ENCODE results near the gene GRB10.

GRB10 gene

DNA sequence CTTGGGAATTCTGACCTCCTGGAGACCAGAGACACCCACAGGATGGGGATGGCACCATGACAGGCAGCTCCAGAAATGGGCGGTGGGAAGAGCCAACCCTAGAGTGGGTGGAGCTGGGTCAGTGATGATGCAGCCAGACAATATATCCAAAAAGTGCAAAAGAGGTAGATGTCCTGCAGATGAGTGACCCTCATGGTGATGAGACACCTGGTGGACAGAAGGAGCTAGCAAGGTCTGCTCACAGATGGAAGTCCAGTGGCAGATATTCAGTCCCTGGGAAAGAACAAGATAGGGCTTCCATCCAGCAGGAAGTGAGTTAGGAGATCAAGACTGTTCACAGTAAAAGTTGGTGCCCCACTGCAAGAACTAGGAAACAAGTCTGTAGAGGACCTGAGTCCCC lies 19.2 kb upstream of the GRB10 start:
- no peak for DNase-seq

DNA sequence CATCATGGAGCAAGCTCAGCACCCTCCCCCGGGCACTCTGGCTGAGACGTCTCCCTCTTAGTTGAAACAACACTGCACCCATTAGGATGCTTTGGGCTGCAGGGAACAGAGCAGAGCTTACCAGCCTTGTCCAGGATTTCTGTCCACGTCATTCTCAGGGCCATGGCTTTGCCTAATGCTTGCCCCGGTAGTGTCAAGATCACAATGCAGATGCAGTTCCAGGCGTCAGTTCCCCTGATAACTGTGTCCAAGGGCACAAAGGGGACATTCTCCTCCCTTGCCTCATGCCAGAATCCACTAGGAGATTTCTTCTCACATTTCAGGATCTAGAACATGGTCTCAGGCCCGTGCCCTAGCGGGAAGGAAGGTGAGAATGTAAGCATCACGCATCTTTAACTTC lies 17.2 kb upstream of the GRB10 start:
- no peak for DNase-seq

DNA sequence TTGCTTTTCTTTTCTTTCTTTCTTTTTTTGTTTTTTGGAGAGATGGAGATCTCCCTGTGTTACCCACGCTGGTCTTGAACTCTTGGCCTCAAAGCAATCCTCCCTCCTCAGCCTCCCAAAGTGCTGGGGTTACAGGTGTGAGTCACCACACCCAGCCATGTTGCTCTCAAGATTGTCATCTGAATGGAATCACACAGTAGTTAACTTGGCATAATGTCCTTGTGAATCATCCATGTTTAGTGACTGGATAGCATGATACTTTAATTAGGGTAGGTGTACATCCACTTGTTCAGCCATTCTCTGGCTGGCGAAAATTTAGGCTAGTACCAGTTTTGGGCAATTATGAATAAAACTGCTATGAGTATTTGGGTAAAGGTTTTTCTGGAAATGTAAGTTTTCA lies 15.4 kb upstream of the GRB10 start:
- DNase-seq = no peak

DNA sequence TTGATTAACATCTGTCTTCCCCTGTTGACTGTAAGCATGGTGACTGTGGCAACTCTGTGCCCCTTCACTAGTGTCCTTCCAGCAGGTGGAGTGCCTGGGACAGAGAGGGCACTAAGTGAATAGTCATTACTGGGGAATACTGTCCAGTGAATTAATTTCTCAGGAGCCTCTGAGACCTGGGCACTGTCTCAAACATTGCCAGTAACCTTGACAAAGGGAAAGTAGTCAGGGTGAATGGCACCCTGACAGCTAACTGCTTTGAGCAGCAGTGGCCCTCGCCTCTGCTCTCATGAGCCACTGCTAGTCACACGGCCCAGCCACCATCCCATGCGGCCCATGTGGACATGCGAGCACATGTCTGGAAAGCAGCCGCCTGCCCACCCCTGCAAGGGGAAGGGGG lies 13.1 kb upstream of the GRB10 start:
- no peak for DNase-seq

DNA sequence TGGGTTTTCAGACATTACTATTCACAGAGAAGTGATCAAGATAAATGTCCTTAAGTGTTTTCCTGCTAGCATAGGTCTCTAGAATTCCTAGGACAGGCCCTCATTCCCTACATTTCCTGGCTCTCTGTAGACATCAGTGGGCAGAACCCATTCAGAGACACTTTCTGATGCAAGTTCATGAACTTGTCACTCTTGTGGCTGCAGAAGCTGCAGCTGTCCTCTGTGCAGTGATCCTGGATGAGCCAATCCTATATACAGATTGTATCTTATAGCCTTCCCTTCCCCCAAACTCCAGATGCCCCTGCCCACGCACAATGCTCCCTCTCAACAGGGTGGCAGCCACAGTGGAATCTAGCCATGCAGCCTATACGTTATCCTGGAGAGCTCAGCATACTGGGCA lies 12.6 kb upstream of the GRB10 start:
- DNase-seq = no peak

DNA sequence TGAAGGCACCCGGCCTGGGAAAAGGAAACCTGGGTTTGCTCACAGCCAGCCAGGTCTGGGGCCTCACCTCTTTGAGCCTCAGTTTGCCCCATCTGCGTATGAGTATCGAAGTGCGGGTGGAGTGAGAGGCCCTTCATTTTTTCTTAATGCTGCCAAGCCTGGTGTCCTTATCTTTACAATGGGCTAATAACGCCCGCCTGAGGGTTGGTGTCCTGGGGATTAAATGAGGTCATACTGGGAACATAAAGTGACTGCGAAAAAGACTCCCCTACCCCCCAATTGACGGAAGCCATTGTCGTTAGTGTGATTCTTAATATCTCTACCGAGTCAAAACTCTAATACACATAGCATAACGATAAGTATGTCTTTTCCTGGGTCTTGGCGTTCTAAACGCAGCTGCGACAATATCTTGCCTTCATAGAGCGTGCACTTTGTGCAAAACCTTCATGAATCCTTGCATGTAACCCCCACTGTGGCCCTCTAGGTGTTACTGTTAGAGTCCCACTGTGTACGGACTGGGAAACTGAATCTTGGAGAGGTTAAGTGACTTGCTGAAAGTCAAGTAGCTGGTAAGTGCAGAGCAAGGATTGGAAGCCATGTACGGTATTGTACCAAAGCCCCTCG lies 11.4 kb upstream of the GRB10 start:
- no peak for DNase-seq

DNA sequence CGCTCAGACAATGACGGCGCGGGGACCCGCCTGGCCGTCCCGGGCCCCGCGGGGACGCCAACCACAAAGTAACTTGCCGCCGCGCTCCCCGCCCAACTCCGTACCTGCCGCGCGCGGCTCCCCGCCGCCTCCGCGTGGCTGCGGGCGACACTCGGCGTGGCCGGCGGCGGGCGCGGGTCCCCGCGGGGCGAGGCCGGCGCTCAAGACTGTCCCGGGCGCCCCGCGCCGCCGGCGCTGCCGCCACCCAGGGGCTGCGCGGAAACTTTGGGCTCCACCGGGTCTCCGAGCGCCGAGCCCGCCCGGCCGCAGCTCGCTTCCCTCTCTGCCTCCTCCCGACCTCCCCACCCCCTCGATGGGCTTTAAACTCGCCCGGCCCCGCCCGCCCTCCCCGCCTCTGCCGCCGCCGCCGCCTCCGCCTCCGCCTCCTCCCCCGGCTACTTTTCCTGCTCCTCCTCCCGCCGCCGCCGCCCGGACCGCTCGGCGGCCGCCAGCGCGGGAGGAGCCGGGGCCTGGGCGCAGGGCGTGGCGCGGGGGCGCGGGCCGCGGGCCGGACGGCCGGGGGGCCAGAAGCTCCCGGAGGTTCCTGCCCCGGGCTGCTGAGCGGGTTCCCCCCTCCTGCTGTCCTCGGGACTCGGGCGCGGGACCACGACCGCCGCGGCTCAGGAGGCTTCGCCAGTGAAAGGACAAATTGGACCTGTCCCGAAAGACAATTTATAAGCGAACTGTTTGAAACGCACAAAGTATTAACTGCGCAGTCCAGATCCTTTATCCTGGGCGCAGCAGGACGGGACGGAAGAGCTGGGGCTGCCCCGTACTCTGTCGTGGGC lies 10.6 kb upstream of the GRB10 start:
- DNase-seq = peak; percentile 36

DNA sequence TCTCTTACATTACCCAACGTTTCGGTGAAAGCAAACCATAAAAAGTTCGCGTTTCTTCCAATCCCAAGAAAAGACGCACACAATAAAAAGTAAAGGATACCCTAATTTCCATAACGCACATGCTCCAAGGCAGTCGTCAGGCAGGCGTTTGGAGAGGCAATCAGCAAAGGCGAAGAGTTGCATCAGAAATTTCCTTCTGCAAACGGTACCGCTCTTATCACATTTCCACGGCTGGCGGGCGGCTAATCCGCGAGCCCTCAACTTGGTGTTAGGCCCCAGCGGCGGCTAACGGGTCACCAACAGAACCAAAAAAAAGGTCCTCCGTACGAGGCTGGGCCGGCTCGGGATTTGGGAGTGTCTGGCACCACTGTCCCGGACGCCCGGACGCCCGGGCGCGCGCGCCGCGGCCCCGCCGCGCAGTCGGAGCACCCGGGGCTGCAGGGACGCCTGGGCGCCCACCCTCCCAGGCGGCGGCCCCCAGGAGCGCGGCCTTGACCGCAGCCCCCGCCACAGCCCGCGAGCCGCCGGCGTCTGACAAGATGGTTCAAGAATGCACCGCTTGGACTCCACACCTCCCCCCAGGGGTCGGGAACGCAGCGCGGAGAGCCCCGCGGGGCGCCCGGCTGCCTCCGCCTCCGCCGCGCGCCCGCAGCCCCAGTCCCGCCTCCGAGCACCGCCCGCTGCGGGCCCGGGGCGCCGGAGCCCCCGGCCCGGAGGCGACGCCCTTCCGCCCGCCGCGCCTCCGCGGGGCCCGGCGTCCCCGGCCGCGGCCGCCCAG lies 9.8 kb upstream of the GRB10 start:
- no peak for DNase-seq

DNA sequence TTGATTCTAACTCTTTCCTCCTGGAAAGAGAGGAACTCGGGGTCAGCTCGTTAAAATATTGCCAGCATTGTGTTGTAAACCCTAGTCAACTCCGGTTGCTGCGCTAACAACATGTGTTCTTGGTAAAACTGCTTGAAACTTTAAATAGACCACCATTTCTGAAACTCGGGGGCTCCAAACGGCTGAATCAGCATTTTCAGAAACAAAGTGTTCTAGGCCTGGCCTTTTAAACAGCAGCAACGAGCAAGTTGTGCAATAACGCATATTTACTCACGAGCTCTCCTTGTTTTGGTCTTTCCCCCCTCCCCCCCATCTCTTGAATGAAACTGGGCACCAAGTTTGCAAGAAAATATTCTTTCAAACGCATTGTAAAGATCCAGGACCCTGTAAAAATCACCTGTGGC lies 9.2 kb upstream of the GRB10 start:
- no peak for DNase-seq

DNA sequence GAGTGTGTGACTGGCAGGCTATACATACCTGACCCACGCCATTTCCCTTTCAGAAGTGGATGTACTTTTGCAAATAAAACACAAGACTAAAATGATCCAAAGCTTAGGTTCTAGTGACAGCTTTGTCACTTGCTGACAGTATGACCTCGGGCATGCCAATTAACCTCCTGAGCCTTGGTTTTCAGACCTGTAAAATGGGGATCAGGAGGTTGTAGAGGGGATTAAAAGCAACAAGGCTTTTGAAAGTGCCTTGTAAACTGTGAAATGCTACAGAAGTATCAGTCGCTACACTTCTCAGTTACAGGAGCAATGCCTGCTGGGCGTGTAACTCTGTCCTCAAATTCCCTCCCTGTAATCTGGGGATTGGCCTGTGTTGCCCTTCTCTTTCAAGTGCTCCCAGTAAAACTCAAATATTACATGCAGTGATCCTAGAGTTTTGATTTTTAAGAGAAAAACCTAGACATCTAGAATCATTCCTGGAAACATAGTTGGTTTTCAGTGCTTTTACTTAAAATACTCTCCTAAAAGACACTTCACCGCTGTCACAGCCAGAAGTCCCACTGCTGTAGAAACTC lies 8.8 kb upstream of the GRB10 start:
- no peak for DNase-seq

DNA sequence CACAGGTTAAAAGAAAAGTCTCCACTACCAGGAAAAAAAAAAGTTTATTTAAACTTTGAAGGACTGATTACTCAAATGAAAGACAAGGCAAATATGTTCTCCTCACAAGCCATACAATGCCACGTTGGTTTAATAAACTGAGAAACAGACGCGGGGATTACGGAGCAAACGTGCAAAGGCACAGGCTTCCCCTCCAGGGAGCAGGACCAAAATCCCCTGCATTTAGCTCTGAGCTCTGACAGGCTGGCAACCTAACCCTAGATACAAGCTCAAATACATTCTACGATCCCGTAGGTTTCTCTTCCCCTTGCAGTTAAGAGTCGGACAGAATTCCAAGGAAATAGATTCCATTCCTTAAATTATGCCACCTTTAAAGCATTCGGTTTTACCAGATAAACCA lies 7.7 kb upstream of the GRB10 start:
- no peak for DNase-seq

DNA sequence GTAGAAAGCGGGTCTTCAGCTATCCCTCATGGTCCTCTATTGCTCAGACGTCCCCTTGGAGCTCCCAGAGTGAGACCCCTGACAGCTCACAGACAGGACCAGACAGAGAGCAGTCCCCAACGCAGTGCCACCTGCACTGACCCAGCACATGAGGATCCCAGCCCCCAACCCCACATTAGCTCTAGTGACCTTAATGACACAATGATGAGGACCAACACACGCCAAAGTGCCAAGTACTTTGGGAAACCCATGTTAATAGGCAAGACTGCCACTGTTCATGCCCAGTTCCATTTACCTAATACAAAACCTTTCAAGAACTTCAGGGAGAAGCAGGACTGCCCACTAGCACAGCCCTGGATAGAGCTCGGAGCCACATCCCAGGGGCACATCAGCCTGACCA lies 5.7 kb upstream of the GRB10 start:
- no peak for DNase-seq

DNA sequence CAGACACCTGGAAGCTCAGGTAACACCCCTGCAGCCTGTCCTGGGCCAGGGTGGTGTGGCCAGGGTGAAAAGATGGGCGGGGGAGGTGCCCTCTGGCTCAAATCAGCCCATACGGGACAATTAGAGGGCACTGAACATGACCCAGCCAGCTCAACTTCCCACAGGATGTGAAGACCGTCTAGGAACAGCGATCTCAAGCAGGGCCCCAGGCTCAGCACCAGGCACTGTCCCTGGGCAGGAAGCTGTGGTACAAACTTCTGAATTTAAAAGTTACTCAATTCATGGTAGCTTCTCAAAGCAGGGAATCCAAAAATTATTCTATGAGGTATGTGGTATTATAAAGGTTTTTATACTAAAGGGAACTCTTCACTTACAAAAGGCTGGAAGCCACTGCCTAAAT lies 5.1 kb upstream of the GRB10 start:
- no peak for DNase-seq

DNA sequence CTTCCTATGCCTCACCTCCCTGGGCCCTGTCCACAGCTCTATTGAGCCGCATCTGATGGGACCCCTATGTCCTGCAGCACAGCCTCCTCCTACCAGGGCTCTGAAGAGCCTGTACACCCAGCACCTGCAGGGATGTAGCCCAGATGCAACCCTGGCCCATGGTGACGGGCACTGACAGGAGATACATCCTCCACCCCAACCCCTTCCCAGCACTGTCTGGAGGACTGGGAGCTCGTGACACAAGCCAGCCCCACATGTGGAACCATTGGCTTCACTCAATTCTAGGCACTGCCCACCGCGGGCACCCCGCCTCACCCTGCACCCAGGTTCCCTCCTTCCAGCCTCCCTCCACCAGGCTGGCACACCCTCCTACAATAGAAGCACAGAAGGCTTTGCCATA lies 2.6 kb upstream of the GRB10 start:
- no peak for DNase-seq

DNA sequence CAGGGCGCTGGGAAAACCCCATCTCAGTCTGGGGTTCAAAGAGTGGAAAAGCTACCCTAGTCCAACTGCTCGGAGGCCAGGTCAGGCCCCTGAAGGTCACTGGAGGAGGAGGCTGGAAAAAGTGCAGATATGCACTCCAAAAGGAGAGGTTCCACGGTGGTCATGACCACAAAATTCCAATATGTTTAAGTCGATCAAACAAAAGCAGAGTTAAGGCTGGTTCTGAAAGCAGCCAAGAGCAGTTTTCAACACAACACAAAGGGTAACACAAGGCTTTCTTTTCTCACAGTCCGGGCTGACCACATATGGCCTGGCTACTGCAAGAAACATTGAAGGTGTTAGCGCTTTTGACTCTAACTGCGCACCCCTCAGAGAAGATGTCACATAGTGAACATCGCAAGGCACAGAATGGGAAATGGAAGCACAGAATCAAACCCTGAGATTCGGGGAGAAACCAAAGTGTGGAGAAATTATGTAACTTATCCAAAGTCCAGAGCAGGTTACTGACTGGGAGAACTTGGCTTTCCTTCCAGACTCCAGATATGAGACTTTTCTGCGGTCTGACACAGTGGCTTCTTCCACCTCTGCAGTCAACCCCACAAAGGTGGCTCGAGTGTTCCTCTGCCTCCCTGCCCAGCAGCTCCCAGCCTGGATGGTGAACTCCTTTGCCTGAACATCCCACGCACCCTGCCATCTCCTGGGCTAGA lies 1.3 kb upstream of the GRB10 start:
- no peak for DNase-seq

DNA sequence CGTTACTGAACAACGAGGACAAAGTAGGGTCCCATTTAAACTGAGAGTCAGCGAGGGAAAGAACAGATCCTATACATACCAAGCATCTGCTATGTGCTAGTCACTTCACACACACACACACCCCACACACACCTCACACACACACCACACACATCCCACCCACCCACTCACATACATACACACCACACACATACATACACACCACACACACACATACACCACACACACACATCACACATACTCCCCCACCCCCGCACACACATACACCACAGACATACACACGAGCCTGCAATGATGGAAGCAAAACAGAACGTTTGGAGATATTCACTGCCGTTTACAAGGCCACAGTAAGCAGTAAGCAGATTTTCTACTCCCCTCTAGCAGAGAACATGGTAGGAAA lies 607 bp upstream of the GRB10 start:
- no peak for DNase-seq

DNA sequence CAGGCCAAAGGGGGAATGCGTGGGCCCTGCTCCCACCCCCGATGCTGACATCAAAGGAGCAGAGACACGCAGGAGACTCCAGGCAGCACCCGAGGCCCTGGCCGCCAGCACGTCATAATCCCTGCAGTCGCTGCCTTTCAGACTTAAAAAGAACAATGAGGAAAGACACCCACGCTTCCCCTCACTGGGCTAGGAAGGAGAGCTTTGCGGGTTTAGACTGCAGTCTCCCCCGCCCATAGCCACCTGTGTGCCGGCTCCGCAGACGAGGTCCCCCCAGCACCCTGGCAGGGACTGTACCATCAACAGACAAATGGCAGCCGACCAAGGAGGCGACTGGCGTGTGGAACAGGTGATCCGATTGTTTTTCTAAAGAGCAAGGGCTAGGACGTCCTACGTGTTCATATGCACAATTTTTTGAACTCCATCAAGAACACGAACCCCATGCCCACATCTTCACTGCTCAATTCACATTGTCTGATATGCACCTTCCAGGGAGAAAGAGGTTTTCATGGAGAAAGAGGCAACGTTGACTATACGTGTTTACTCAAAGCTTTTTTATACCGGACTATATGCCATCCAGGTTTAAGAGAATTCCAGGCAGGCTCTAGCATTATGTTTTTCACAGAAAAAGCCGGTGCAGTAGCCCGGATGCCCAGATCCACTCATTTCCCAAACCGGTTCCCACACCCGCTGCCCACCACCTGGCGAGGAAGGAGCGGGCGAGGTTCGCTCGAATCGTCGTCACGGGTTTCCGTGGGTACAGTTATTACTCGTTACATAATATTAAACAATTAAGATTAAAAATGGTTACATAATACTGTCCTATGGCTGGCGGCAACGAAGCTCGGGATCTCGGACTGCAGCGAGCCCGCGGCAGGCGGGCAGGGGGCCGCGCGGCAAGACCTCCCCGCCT lies 1.1 kb downstream of the GRB10 start:
- no peak for DNase-seq

DNA sequence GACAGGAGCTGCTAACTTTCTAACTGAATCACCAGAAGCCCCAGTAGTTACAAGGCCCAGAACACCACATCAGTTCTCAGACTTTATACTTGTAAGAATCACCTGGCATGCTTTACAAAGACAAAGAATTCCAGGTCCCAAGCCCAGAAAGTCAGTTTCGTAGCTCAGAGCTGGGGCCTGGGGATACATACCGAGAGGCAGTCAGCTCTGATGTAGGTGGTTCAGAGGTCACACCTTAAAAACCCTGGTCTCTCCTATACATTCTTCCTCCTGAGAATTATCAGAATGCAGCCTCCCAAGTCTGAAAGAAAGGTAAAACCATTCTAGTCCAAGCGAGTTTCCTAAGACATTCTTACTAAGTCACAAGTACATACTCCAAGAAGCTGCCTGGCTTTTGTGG lies 2.3 kb downstream of the GRB10 start:
- no peak for DNase-seq

DNA sequence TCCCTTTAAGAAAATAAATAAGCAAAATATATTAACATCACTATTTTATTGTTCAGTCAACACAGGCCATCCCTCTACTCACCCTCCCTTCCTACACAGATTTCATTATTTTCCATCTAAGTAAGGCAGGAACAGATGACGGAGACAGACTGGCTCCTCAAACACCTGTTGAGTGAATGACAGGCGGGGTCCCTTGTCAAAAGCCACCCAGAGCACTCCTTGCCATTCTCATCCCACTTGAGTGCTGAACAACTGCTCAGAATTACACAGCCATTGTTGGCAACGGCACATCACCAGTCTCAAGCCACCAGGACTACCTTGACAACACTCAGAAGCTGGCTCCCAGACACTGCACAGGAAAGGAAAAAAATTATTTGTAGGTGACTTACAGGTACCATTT lies 3.3 kb downstream of the GRB10 start:
- no peak for DNase-seq

DNA sequence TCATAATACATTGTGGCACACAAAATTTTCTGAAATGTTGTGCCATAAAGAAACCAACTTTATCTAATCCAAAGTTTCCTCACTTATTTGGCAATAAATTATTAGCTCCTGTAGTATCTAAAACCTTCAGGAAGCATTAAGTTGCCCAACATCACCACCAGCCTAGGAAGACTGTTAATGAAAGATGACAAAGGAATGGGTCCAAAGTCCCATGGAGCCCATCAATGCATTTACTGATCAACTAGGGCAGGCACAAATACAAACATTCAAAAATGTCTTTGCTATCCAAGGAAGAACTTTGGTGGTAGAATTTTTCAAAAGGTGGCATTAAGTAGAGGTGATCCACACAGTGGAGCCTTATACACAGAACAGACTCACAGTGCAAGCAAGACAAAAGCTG lies 4.5 kb downstream of the GRB10 start:
- DNase-seq = no peak

DNA sequence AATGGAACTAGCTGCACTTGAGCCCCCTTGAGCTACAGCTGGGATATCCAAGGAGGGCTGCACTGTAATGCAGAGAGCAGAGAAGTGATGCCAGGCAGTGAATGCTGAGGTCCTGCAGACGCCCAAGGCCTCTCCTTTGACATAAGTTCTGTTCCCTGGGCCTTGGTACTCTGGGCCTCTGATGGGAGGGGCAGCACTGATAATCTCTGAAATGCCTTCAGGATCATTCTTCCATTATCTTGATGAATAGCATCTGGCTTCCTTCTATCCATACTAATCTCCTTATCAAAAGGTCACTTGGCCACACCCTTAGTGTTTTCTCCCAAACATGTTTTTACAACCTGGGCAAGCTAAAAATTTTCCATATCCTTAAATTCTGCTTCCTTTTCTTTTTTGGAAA lies 6.9 kb downstream of the GRB10 start:
- DNase-seq = no peak

DNA sequence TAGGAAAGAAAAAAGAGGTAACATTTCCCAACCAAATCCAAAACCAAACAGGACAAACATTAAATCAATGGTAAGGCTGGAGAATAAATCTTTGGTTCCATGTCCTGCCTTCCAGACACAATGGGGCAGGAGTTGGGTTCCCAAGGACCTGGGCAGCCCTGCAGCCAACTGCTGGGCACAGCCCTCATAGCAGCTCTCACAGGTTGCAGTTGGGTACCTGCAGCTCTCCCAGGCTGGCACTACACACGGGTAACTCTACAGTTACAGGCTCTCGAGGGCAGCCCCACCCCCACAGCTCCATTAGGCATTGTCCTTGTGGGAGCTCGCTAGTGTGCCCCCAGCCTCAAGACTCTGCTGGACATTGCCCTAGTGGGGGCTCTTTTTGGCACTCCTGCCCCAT lies 7.5 kb downstream of the GRB10 start:
- DNase-seq = no peak

Data from activated CD4-positive, alpha-beta T cell treated with anti-CD3 and anti-CD28 coated beads, Interleukin-10, Interleukin-2, amounts not matched to agents 100 ng/mL and 50 ng/mL, durations not matched to agents 16 hours and 8 hours (primary cell).